Neural progenitor cell (in vitro differentiated cells): ENCODE results near the gene ROBO4. TPM values are rescaled to one million over a fixed set of nuclear protein-coding genes. Genes with fewer than 3 reads are reported as not detected.
A peak's percentile ranks its signal among the peaks of the same experiment; 100 is the strongest.

Experiments used
- DNase-seq: peaks from one replicate; pipeline ENCODE4 v3.0.0-alpha.2; 2016; ENCODE audit warnings: low spot score
- H2AFZ ChIP-seq: fragments of 200-600 bp; sonication (generic); replicated peaks from 2 replicates; pipeline ENCODE4 v1.6.1; 2016; ENCODE audit warnings: antibody characterized with exemption
- H3F3A ChIP-seq: fragments of 200-600 bp; sonication (generic); 2 replicates; pipeline ENCODE4 v1.6.1; 2016; ENCODE audit warnings: antibody characterized with exemption, low read depth
- H3K27ac ChIP-seq: fragments of 200-600 bp; sonication (generic); 2 replicates; pipeline ENCODE4 v1.5.1; 2016; ENCODE audit warnings: mild to moderate bottlenecking
- H3K27me3 ChIP-seq: fragments of 200-600 bp; sonication (generic); 2 replicates; pipeline ENCODE4 v1.6.1; 2016; ENCODE audit warnings: mild to moderate bottlenecking, moderate library complexity
- H3K36me3 ChIP-seq: fragments of 200-600 bp; sonication (generic); 2 replicates; pipeline ENCODE4 v1.5.1; 2016
- H3K4me1 ChIP-seq: fragments of 200-600 bp; sonication (generic); 2 replicates; pipeline ENCODE4 v1.6.1; 2016; ENCODE audit warnings: mixed run types
- H3K4me2 ChIP-seq: fragments of 200-600 bp; sonication (generic); 2 replicates; pipeline ENCODE4 v1.6.1; 2016
- H3K4me3 ChIP-seq: fragments of 200-600 bp; sonication (generic); 2 replicates; pipeline ENCODE4 v1.5.1; 2016
- H3K79me2 ChIP-seq: fragments of 200-600 bp; sonication (generic); 2 replicates; pipeline ENCODE4 v1.6.1; 2016; ENCODE audit warnings: low read depth
- H3K9ac ChIP-seq: fragments of 200-600 bp; sonication (generic); 2 replicates; pipeline ENCODE4 v1.6.1; 2016
- H3K9me3 ChIP-seq: fragments of 200-600 bp; sonication (generic); 2 replicates; pipeline ENCODE4 v1.5.1; 2016; ENCODE audit warnings: low read depth
- H4K20me1 ChIP-seq: fragments of 200-600 bp; sonication (generic); 2 replicates; pipeline ENCODE4 v1.6.1; 2016; ENCODE audit warnings: low read depth
- H3K27ac Mint-ChIP-seq: 3 replicates; pipeline ENCODE4 v1.8.0; 2021; ENCODE audit warnings: mixed read lengths
- H3K27me3 Mint-ChIP-seq: 2 replicates; pipeline ENCODE4 v1.8.0; 2022; ENCODE audit warnings: low read depth, mild to moderate bottlenecking, inconsistent platforms, moderate library complexity, mixed read lengths; ENCODE audit not compliant: insufficient read depth
- H3K36me3 Mint-ChIP-seq: 3 replicates; pipeline ENCODE4 v1.8.0; 2021; ENCODE audit warnings: mixed read lengths
- H3K4me1 Mint-ChIP-seq: 3 replicates; pipeline ENCODE4 v1.8.0; 2021; ENCODE audit warnings: mixed read lengths
- H3K4me3 Mint-ChIP-seq: 3 replicates; pipeline ENCODE4 v1.8.0; 2021; ENCODE audit warnings: mild to moderate bottlenecking, moderate library complexity, mixed read lengths
- H3K9me3 Mint-ChIP-seq: 3 replicates; pipeline ENCODE4 v1.8.0; 2020; ENCODE audit warnings: mixed read lengths
- CTCF ChIP-seq: fragments of 200-600 bp; sonication (generic); IDR thresholded peaks from 2 replicates; pipeline ENCODE4 v1.5.1; 2017; ENCODE audit warnings: antibody characterized with exemption, mild to moderate bottlenecking
- EZH2 ChIP-seq: fragments of 200-600 bp; sonication (generic); IDR thresholded peaks from 2 replicates; pipeline ENCODE4 v1.6.1; 2017; ENCODE audit warnings: antibody characterized with exemption, mild to moderate bottlenecking, moderate library complexity
- EZH2phosphoT487 ChIP-seq: fragments of 200-600 bp; sonication (generic); IDR thresholded peaks from 2 replicates; pipeline ENCODE4 v1.6.1; 2017; ENCODE audit warnings: antibody characterized with exemption
- total RNA-seq: library from RNA; depleted of rRNA; stranded (reverse); fragments of >200 nt; gene quantifications from 2 replicates; pipeline ENCODE4 v1.2.3, GENCODE V29; 2015; ENCODE audit warnings: low replicate concordance

The ROBO4 gene
- total RNA-seq, 1 donor from 2014 or later = not detected

- Histone ChIP-seq H3K9me3 (no peaks in the 10 kb centered on the region), H3K9ac (no peak overlapping the region), H3K36me3 (no peaks in the 10 kb centered on the region), H3K4me3 (no peak overlapping the region), H3K27me3 (peaks cover 7% of the 10 kb centered on the region), H4K20me1 (no peaks in the 10 kb centered on the region), H3K27ac (no peak overlapping the region), H3F3A (peaks cover 15% of the 10 kb centered on the region), H3K4me1 (peaks cover 8% of the 10 kb centered on the region), H3K4me2 (no peak overlapping the region), H2AFZ (no peak overlapping the region), H3K79me2 (no peaks in the 10 kb centered on the region)
- H3K4me3 Mint-ChIP-seq = no peak overlapping the region
- TF ChIP-seq EZH2 = no peak
- no peak for TF ChIP-seq EZH2phosphoT487
- no peak for TF ChIP-seq CTCF
- H3K27me3 Mint-ChIP-seq = peaks cover 13% of the 10 kb centered on the region
- no peak for DNase-seq
- peaks cover 4% of the 10 kb centered on the region for H3K36me3 Mint-ChIP-seq
- H3K27ac Mint-ChIP-seq = no peak overlapping the region
- H3K4me1 Mint-ChIP-seq = peaks cover 37% of the 10 kb centered on the region
- H3K9me3 Mint-ChIP-seq = no peaks in the 10 kb centered on the region
Measured at GRCh38 chr11:124880290-124880611, 17.4 kb downstream of the ROBO4 start.

- Mint-ChIP-seq H3K36me3 (peaks cover 4% of the 10 kb centered on the region), H3K4me1 (peaks cover 37% of the 10 kb centered on the region), H3K27me3 (peaks cover 17% of the 10 kb centered on the region), H3K4me3 (no peak overlapping the region), H3K27ac (no peak overlapping the region), H3K9me3 (no peaks in the 10 kb centered on the region)
- H3K36me3 ChIP-seq = no peaks in the 10 kb centered on the region
- H3K9me3 ChIP-seq = no peaks in the 10 kb centered on the region
- no peaks in the 10 kb centered on the region for H4K20me1 ChIP-seq
- no peak overlapping the region for H3K9ac ChIP-seq
- H3K79me2 ChIP-seq = no peaks in the 10 kb centered on the region
- DNase-seq = no peak
- no peak overlapping the region for H3K4me2 ChIP-seq
- no peak overlapping the region for H2AFZ ChIP-seq
- H3F3A ChIP-seq = peaks cover 15% of the 10 kb centered on the region
- TF ChIP-seq CTCF = no peak
- no peak for TF ChIP-seq EZH2
- TF ChIP-seq EZH2phosphoT487 = no peak
- H3K4me1 ChIP-seq = peaks cover 8% of the 10 kb centered on the region
- peaks cover 13% of the 10 kb centered on the region for H3K27me3 ChIP-seq
- H3K4me3 ChIP-seq = no peak overlapping the region
- H3K27ac ChIP-seq = no peak overlapping the region
Measured at GRCh38 chr11:124879493-124880289, 18.0 kb downstream of the ROBO4 start.

GRCh38 chr11:124878759-124879492, 18.7 kb downstream of the ROBO4 start:
- H3K27ac Mint-ChIP-seq = peak overlapping the region; percentile 46

More at GRCh38 chr11:124878759-124879492, 18.7 kb downstream of the ROBO4 start:
- Histone ChIP-seq H3K36me3 (no peaks in the 10 kb centered on the region), H3K27ac (no peak overlapping the region), H3K4me2 (no peak overlapping the region), H3K27me3 (peaks cover 19% of the 10 kb centered on the region), H2AFZ (no peak overlapping the region), H4K20me1 (no peaks in the 10 kb centered on the region), H3K4me3 (no peak overlapping the region), H3K4me1 (peaks cover 8% of the 10 kb centered on the region), H3K9me3 (no peaks in the 10 kb centered on the region), H3F3A (peaks cover 15% of the 10 kb centered on the region), H3K79me2 (no peaks in the 10 kb centered on the region), H3K9ac (no peak overlapping the region)
- Mint-ChIP-seq H3K4me1 (peaks cover 34% of the 10 kb centered on the region), H3K4me3 (peak overlapping the region; percentile 41), H3K9me3 (no peaks in the 10 kb centered on the region), H3K36me3 (peaks cover 4% of the 10 kb centered on the region), H3K27me3 (peaks cover 24% of the 10 kb centered on the region)
- DNase-seq = no peak
- no peak for TF ChIP-seq EZH2phosphoT487
- TF ChIP-seq EZH2 = no peak
- no peak for TF ChIP-seq CTCF
